SJSA1 (cell line): ENCODE measurements around the gene CSNK2A1. TPM values are rescaled to one million over a fixed set of nuclear protein-coding genes. Genes with fewer than 3 reads are reported as not detected.

ENCODE experiments used
- DNase-seq, 2 experiments: peaks; one replicate each; pipeline ENCODE4 v3.0.0-alpha.2; 2015 to 2020; ENCODE audit warnings: low spot score in 2 of 2, low read depth in 1 of 2
- H3K27ac ChIP-seq: fragments of 250-450 bp; sonication (Bioruptor Pico); 2 replicates; pipeline ENCODE4 v1.5.1; 2020; ENCODE audit warnings: mild to moderate bottlenecking, moderate library complexity
- H3K27me3 ChIP-seq: fragments of 250-450 bp; sonication (Bioruptor Pico); replicated peaks from 2 replicates; pipeline ENCODE4 v1.5.1; 2020; ENCODE audit warnings: mild to moderate bottlenecking, moderate library complexity
- H3K36me3 ChIP-seq: fragments of 250-450 bp; sonication (Bioruptor Pico); 2 replicates; pipeline ENCODE4 v1.5.1; 2020; ENCODE audit warnings: mild to moderate bottlenecking
- H3K4me1 ChIP-seq: fragments of 250-450 bp; sonication (Bioruptor Pico); replicated peaks from 2 replicates; pipeline ENCODE4 v1.6.1; 2021; ENCODE audit warnings: mild to moderate bottlenecking
- H3K4me3 ChIP-seq: fragments of 250-450 bp; sonication (Bioruptor Pico); 2 replicates; pipeline ENCODE4 v1.5.1; 2020; ENCODE audit warnings: mild to moderate bottlenecking
- H3K9me3 ChIP-seq: fragments of 250-450 bp; sonication (Bioruptor Pico); replicated peaks from 2 replicates; pipeline ENCODE4 v1.5.1; 2020; ENCODE audit warnings: mild to moderate bottlenecking
- total RNA-seq: library from RNA; depleted of rRNA; stranded (reverse); fragments of >200 nt; shearing (Covaris generic); gene quantifications from 2 replicates; pipeline ENCODE4 v1.2.3, GENCODE V29; 2014; rRNA removed

Gene CSNK2A1
- total RNA-seq, 1 experiment from 2014 or later, result 158 TPM

DNA sequence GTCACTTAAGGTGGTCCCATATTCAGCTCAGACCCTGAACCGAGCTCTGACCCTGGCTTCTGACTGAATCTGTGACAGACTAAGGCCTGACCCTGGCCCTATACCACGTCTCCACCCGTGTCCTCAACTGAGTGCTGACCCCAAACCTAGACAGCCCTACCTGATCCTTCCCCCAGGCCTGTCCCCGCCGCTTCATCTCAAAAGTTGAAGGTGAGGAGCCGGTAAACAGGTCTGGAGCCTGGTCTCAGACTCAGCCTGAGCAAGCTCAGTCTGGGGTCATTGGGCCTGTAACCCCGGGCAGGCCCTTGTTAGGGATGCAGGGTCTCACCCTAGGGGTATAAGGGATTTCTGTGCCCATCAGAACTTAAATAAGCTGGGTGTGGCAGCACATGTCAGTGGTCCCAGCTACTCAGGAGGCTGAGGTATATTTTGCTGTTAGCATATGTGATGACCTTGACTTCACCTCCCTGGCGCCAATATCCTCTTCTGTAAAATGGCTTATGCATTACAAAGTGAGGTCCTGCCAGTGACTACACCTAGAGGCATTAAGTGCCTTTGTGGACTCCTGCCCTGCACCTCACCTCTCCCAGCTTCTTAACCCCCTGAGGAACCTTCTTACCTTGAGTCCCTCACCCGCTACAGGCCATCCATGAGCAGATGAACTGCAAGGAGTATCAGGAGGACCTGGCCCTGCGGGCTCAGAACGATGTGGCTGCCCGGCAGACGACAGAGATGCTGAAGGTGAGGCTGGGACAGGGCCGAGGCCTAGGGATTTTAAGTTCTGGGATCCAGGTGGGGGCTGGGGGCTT lies 115.5 kb downstream of the CSNK2A1 start:
- H3K27ac ChIP-seq, result no peak overlapping the region
- no peaks in the 10 kb centered on the region for H3K27me3 ChIP-seq
- no peaks in the 10 kb centered on the region for H3K4me1 ChIP-seq
- H3K9me3 ChIP-seq, result no peaks in the 10 kb centered on the region
- H3K4me3 ChIP-seq, result no peak overlapping the region
- DNase-seq, result no peak
- H3K36me3 ChIP-seq, result peaks cover 79% of the 10 kb centered on the region

DNA sequence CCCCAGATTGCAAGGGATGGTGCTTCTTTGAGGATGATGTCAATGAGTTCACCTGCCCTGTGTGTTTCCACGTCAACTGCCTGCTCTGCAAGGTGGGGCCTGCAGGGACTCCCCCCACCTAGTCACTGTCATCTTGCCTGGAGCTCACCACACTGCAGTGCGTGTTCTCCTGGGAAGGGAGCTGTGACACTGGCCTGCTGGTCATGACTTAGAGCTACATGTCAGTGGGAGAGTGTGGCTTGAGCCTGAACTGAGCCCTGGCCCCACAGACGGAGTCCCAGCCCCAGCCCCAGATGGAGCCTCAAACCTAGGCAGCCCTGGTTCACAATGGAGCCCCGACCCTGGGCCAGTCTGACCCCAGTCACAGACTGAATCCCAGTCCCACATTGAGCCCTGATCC lies 116.2 kb downstream of the CSNK2A1 start:
- Histone ChIP-seq H3K27me3 (no peaks in the 10 kb centered on the region), H3K9me3 (no peaks in the 10 kb centered on the region), H3K4me1 (no peaks in the 10 kb centered on the region), H3K36me3 (peaks cover 79% of the 10 kb centered on the region), H3K27ac (no peak overlapping the region), H3K4me3 (no peak overlapping the region)
- DNase-seq, result no peak

DNA sequence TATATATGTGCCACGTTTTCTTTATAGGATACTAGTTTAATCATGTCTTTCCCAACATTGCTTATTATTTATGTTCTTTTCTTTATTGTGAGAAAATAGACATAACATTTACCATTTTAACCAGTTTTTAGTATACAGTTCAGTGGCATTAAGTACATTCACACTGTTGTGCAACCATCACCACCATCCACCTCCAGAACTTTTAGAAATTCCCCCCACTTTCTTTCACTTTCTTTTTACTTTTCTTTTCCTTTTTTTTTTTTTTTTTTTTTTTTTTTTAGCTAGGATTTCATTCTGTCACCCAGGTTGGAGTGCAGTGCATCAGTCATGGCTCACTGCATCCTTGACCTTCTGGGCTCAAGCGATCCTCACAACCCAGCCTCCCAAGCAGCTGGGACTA lies 117.0 kb downstream of the CSNK2A1 start:
- peaks cover 78% of the 10 kb centered on the region for H3K36me3 ChIP-seq
- no peak overlapping the region for H3K27ac ChIP-seq
- no peak for DNase-seq
- H3K4me1 ChIP-seq, result no peaks in the 10 kb centered on the region
- no peak overlapping the region for H3K4me3 ChIP-seq
- no peaks in the 10 kb centered on the region for H3K9me3 ChIP-seq
- H3K27me3 ChIP-seq, result no peaks in the 10 kb centered on the region

Other genes with a start within 250 kb of the CSNK2A1 start
- gene ZCCHC3, start 246.2 kb downstream of the CSNK2A1 start, total RNA-seq, result 25.2 and 29.4 TPM in 2 replicates
- gene SOX12, start 218.2 kb downstream of the CSNK2A1 start, total RNA-seq, result 3.6 TPM in 2 replicates
- gene NRSN2, start 196.7 kb downstream of the CSNK2A1 start, total RNA-seq, result 37.5 and 43.1 TPM in 2 replicates
- gene TRIB3, start 163.0 kb downstream of the CSNK2A1 start, total RNA-seq, result 29.0 and 37.2 TPM in 2 replicates
- gene RBCK1, start 135.5 kb downstream of the CSNK2A1 start, total RNA-seq, result 78.4 and 98.8 TPM in 2 replicates
- 19.5 and 20.1 TPM in 2 replicates for gene TBC1D20, start 81.3 kb downstream of the CSNK2A1 start, total RNA-seq
- not detected in 2 replicates for gene TCF15, start 66.5 kb upstream of the CSNK2A1 start, total RNA-seq
- gene SRXN1, start 109.4 kb upstream of the CSNK2A1 start, total RNA-seq, result 51.8 and 54.7 TPM in 2 replicates
- not detected in 2 replicates for gene SCRT2, start 132.0 kb upstream of the CSNK2A1 start, total RNA-seq
- not detected in 2 replicates for gene SLC52A3, start 224.7 kb upstream of the CSNK2A1 start, total RNA-seq